Gastrocnemius medialis (tissue), 4 donors: ENCODE data around the gene ITPR1. TPM values are rescaled to one million over a fixed set of nuclear protein-coding genes. Genes with fewer than 3 reads are reported as not detected.

ENCODE experiments used
- ATAC-seq, 2 donors: fragments of 150-250 bp; one replicate each; pipeline ENCODE4 v1.9.1; 2016
- DNase-seq, 2 donors: peaks; one replicate each; pipeline ENCODE4 v3.0.0-alpha.2; 2019
- H3K27ac ChIP-seq, 4 donors: fragments of 200-600 bp; sonication (generic); 1 replicate in 1 of 4; 2 replicates in 3 of 4; pipeline ENCODE4 v1.5.1; 2016 to 2018; ENCODE audit warnings: mild to moderate bottlenecking in 2 of 4, moderate library complexity in 1 of 4
- H3K27me3 ChIP-seq, 3 donors: fragments of 200-600 bp; sonication (generic) in 2 of 3; 1 replicate in 1 of 3; 2 replicates in 2 of 3; pipeline versions ENCODE4 v1.5.1 to v1.6.0; 2016 to 2019; ENCODE audit warnings: mild to moderate bottlenecking in 1 of 3, moderate library complexity in 1 of 3
- H3K36me3 ChIP-seq, 2 donors: fragments of 200-600 bp; sonication (generic) in 1 of 2; one replicate each; pipeline ENCODE4 v1.5.1; 2017 to 2018
- H3K4me1 ChIP-seq, 2 donors: fragments of 200-600 bp; sonication (generic) in 1 of 2; one replicate each; pipeline ENCODE4 v1.5.1; 2016 to 2017; ENCODE audit warnings: mild to moderate bottlenecking in 2 of 2
- H3K4me3 ChIP-seq, 4 donors: fragments of 200-600 bp; sonication (generic) in 3 of 4; 1 replicate in 1 of 4; 2 replicates in 3 of 4; pipeline ENCODE4 v1.5.1; 2016 to 2019; ENCODE audit warnings: mild to moderate bottlenecking in 2 of 4
- H3K9me3 ChIP-seq, 3 donors: fragments of 200-600 bp; sonication (generic) in 2 of 3; 1 replicate in 1 of 3; 2 replicates in 2 of 3; pipeline ENCODE4 v1.5.1; 2016 to 2019
- POLR2A ChIP-seq, 2 donors: fragments of 450-650 bp; IDR thresholded peaks; one replicate each; pipeline ENCODE4 v1.6.1; 2017; ENCODE audit warnings: antibody characterized with exemption in 2 of 2, mild to moderate bottlenecking in 2 of 2, moderate library complexity in 2 of 2
- in situ Hi-C, 4 donors: fragments of 200-750 bp; cut with MboI; loops; one replicate each; pipeline versions ENCODE4 v1.15.0 to v1.8.0; 2017; ENCODE audit warnings: low sequenced_read_pairs in 4 of 4
- intact Hi-C: fragments of 100-400 bp; cut with DNase I; formaldehyde crosslinking; loops from one replicate; pipeline ENCODE4 v1.15.1; 2023; ENCODE audit warnings: low total_unique reads
- total RNA-seq, 4 donors: library from RNA; depleted of rRNA; stranded (reverse); fragments of >200 nt; gene quantifications; one replicate each; pipeline versions ENCODE4 v1.1.0 to v1.2.3, GENCODE V29; 2016
- TF ChIP-seq, protein P1 (sequence below), 5 experiments: fragments of 450-650 bp in 3 of 5; fragments of 200-600 bp in 2 of 5; sonication (generic) in 2 of 5; IDR thresholded peaks in 4 of 5; conservative IDR thresholded peaks in 1 of 5; 1 replicate in 4 of 5; 2 replicates in 1 of 5; pipeline ENCODE4 v1.5.1; 2016 to 2019; ENCODE audit warnings: antibody characterized with exemption in 5 of 5, mild to moderate bottlenecking in 3 of 5, moderate library complexity in 3 of 5

ITPR1 gene
- total RNA-seq, 4 donors from 2014 or later = 5.5 to 21.7 (median 11.3) TPM

GRCh38 chr3:4546346-4547178, 53.4 kb downstream of the ITPR1 start:
- intact Hi-C loops (no loop called here), in situ Hi-C loops (no loop called here)
- Histone ChIP-seq H3K9me3 (no peaks in the 10 kb centered on the region), H3K36me3 (no peaks in the 10 kb centered on the region), H3K27ac (no peak overlapping the region), H3K4me1 (no peaks in the 10 kb centered on the region), H3K27me3 (no peaks in the 10 kb centered on the region), H3K4me3 (no peak overlapping the region)
- DNase-seq (no peak), ATAC-seq (no peak)
- TF ChIP-seq, protein P1, sequence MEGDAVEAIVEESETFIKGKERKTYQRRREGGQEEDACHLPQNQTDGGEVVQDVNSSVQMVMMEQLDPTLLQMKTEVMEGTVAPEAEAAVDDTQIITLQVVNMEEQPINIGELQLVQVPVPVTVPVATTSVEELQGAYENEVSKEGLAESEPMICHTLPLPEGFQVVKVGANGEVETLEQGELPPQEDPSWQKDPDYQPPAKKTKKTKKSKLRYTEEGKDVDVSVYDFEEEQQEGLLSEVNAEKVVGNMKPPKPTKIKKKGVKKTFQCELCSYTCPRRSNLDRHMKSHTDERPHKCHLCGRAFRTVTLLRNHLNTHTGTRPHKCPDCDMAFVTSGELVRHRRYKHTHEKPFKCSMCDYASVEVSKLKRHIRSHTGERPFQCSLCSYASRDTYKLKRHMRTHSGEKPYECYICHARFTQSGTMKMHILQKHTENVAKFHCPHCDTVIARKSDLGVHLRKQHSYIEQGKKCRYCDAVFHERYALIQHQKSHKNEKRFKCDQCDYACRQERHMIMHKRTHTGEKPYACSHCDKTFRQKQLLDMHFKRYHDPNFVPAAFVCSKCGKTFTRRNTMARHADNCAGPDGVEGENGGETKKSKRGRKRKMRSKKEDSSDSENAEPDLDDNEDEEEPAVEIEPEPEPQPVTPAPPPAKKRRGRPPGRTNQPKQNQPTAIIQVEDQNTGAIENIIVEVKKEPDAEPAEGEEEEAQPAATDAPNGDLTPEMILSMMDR (IDR thresholded peaks at IDR 0.05 in 4 of 5, conservative IDR thresholded peaks at IDR 0.05 in 1 of 5) = no peak
- no peak for TF ChIP-seq POLR2A (IDR thresholded peaks at IDR 0.05)

DNA sequence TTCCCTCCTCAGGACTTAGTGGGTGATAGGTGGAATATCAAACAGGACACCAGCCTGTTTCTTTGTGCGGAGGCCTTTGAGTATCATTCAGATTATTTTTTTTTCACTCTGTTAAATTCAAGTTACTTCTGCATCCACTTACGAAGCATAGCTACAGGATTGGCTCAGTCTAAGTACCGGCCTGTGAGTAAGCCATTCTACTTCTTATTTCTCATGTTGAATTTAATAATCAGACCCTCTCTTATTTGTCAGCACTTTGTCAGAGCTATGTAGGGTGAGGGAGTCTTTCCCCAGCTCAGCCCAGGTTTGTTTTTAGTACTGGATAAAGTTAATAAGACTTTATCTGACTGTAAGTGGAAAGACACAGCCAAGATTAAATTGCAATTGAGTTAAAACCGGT, 54.7 kb downstream of the ITPR1 start:
- no peaks in the 10 kb centered on the region for H3K9me3 ChIP-seq
- TF ChIP-seq, protein P1 (IDR thresholded peaks at IDR 0.05 in 4 of 5, conservative IDR thresholded peaks at IDR 0.05 in 1 of 5) = no peak
- no peak for TF ChIP-seq POLR2A (IDR thresholded peaks at IDR 0.05)
- DNase-seq (no peak), ATAC-seq (no peak)
- intact Hi-C loops = no loop called here
- in situ Hi-C loops = no loop called here
- no peaks in the 10 kb centered on the region for H3K36me3 ChIP-seq
- H3K27me3 ChIP-seq = no peaks in the 10 kb centered on the region
- no peak overlapping the region for H3K4me3 ChIP-seq
- H3K27ac ChIP-seq = no peak overlapping the region
- no peaks in the 10 kb centered on the region for H3K4me1 ChIP-seq

- Histone ChIP-seq H3K36me3 (no peaks in the 10 kb centered on the region), H3K27ac (no peak overlapping the region), H3K27me3 (no peaks in the 10 kb centered on the region), H3K4me1 (no peaks in the 10 kb centered on the region), H3K4me3 (no peak overlapping the region), H3K9me3 (no peaks in the 10 kb centered on the region)
- no peak for TF ChIP-seq POLR2A (IDR thresholded peaks at IDR 0.05)
- TF ChIP-seq, protein P1 (IDR thresholded peaks at IDR 0.05 in 4 of 5, conservative IDR thresholded peaks at IDR 0.05 in 1 of 5) = no peak
- intact Hi-C loops (no loop called here), in situ Hi-C loops (no loop called here)
- DNase-seq (no peak), ATAC-seq (no peak)
Measured at GRCh38 chr3:4548356-4548755, 55.2 kb downstream of the ITPR1 start.

- DNase-seq (no peak), ATAC-seq (no peak)
- TF ChIP-seq, protein P1 (IDR thresholded peaks at IDR 0.05 in 4 of 5, conservative IDR thresholded peaks at IDR 0.05 in 1 of 5) = no peak
- TF ChIP-seq POLR2A (IDR thresholded peaks at IDR 0.05) = no peak
- Histone ChIP-seq H3K4me3 (no peak overlapping the region), H3K9me3 (no peaks in the 10 kb centered on the region), H3K27ac (no peak overlapping the region), H3K27me3 (no peaks in the 10 kb centered on the region), H3K36me3 (no peaks in the 10 kb centered on the region), H3K4me1 (no peaks in the 10 kb centered on the region)
- intact Hi-C loops (no loop called here), in situ Hi-C loops (no loop called here)
Measured at GRCh38 chr3:4548780-4549179, 55.6 kb downstream of the ITPR1 start.
